Activated CD4-positive, alpha-beta memory T cell treated with anti-CD3 and anti-CD28 coated beads, Interleukin-2, amount 10 ng/mL, durations not matched to agents 7 days and 5 days (primary cell): ENCODE results near the gene OR6B1. TPM values are rescaled to one million over a fixed set of nuclear protein-coding genes. Genes with fewer than 3 reads are reported as not detected.
"Not testable (repeated sequence)": the region's sequence is repeated elsewhere in the genome, so short reads cannot be mapped to it uniquely, and the experiment has no call there.

ENCODE experiments used
- CTCF ChIA-PET: fragments of 350-600 bp; sonication (Branson Sonifier 250); formaldehyde crosslinking; loops from one replicate; lab custom pipeline; 2021; ENCODE audit warnings: antibody characterized with exemption, inconsistent platforms; lab: Charles Lee
- POLR2A ChIA-PET: fragments of 350-600 bp; sonication (Branson Sonifier 250); formaldehyde crosslinking; loops from one replicate; lab custom pipeline; 2021; ENCODE audit warnings: antibody characterized with exemption; lab: Charles Lee
- DNase-seq: peaks from one replicate; pipeline ENCODE4 v3.0.0-alpha.2; 2020
- H3K27ac Mint-ChIP-seq: one replicate; pipeline ENCODE4 v1.8.0; 2021; ENCODE audit warnings: mild to moderate bottlenecking, mixed read lengths
- H3K27me3 Mint-ChIP-seq: one replicate; pipeline ENCODE4 v1.8.0; 2021; ENCODE audit warnings: mixed read lengths
- H3K36me3 Mint-ChIP-seq: one replicate; pipeline ENCODE4 v1.8.0; 2021; ENCODE audit warnings: low read depth, mixed read lengths
- H3K4me1 Mint-ChIP-seq: one replicate; pipeline ENCODE4 v1.8.0; 2021; ENCODE audit warnings: mixed read lengths
- H3K4me3 Mint-ChIP-seq: one replicate; pipeline ENCODE4 v1.8.0; 2021; ENCODE audit warnings: mild to moderate bottlenecking, mixed read lengths
- H3K9me3 Mint-ChIP-seq: one replicate; pipeline ENCODE4 v1.8.0; 2021; ENCODE audit warnings: mixed read lengths
- total RNA-seq, 2 experiments: library from RNA; stranded (reverse); gene quantifications; one replicate each; pipeline ENCODE4 v1.2.3, GENCODE V29; 2021

Gene OR6B1
- total RNA-seq, 2 experiments from 2014 or later: not detected

DNA sequence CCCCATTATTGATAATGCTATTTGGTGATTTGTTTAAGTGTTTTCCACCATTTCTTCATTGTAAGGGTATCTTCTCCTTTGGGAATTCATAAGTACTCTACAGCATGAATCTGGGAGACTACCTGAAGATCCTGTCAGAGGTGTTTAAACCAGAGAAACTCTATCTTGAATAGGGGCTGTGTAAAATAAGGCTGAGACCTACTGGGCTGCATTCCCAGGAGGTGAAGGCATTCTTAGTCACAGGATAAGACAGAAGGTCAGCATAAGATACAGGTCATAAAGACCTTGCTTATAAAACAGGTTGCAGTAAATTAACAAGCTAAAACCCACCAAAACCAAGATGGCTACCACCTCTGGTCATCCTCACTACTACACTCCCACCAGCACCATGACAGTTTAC is 35.3 kb downstream of the OR6B1 start:
- ChIA-PET CTCF (no interaction called here), POLR2A (no interaction called here)
- DNase-seq: no peak
- no peaks in the 10 kb centered on the region for H3K9me3 Mint-ChIP-seq
- no peaks in the 10 kb centered on the region for H3K36me3 Mint-ChIP-seq
- H3K4me1 Mint-ChIP-seq: no peaks in the 10 kb centered on the region
- H3K27ac Mint-ChIP-seq: no peak overlapping the region
- peaks cover 14% of the 10 kb centered on the region for H3K27me3 Mint-ChIP-seq
- no peak overlapping the region for H3K4me3 Mint-ChIP-seq

DNA sequence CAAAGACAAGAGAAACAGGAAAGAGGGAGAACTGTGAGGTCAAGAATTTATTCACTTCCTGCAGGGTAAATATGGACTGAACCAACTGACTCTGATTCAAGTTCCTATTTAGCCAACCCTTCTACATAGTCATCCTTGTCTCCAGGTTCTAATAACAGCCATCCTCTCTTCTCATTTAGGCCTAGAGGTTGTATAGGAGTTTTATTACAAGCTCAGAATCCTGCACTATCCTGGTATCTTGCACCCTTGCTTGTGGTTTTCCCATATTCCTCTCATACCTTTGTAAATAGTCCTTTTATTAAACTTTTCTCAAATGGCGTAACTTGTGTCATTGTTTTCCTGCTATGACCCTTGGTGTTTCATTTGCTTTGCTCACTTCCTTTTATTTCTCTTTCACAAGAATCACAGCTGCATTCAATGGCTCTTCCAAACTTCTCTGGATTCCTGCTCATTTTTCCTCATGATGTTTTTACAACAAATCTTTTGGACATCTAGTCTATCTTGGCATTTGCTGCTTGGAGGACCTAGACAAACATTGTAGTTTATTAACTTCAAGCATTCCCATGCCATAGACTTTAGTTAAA is 36.3 kb downstream of the OR6B1 start:
- no peaks in the 10 kb centered on the region for H3K36me3 Mint-ChIP-seq
- DNase-seq: no peak
- H3K9me3 Mint-ChIP-seq: no peaks in the 10 kb centered on the region
- no peak overlapping the region for H3K4me3 Mint-ChIP-seq
- ChIA-PET POLR2A (no interaction called here), CTCF (no interaction called here)
- H3K27me3 Mint-ChIP-seq: peaks cover 13% of the 10 kb centered on the region
- H3K27ac Mint-ChIP-seq: no peak overlapping the region
- H3K4me1 Mint-ChIP-seq: no peaks in the 10 kb centered on the region

DNA sequence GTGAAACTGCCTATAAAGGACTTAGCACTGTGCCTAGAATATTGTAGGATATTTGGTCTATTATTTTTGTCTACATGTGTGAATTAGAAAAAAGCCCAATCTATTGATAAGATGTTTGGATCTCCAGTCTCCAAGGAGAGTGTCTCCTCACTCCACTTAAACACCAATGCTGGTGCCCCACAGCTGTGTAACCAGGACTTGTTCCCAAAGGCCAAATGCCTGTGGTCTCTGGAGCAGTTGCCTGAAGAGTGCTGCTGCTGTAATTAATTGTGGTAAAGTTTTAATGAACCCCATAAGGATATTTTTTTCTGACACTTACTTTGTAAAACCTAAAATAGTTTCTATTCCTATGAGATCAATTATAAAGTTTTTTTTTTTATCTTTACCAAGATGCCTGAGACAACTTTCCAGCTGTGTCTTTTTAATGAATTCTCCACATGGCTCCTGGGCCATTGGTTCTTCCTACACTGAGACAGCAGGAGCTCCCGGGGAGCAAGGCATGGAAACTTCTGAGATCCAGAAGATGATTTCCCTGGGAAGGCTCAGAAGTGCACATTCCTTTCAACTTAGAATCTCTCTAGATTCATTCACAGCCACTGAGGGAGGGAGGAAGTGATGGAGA is 37.4 kb downstream of the OR6B1 start:
- H3K4me3 Mint-ChIP-seq: no peak overlapping the region
- H3K4me1 Mint-ChIP-seq: no peaks in the 10 kb centered on the region
- ChIA-PET POLR2A (no interaction called here), CTCF (no interaction called here)
- peaks cover 9% of the 10 kb centered on the region for H3K27me3 Mint-ChIP-seq
- DNase-seq: no peak
- no peaks in the 10 kb centered on the region for H3K9me3 Mint-ChIP-seq
- H3K36me3 Mint-ChIP-seq: no peaks in the 10 kb centered on the region
- H3K27ac Mint-ChIP-seq: no peak overlapping the region

DNA sequence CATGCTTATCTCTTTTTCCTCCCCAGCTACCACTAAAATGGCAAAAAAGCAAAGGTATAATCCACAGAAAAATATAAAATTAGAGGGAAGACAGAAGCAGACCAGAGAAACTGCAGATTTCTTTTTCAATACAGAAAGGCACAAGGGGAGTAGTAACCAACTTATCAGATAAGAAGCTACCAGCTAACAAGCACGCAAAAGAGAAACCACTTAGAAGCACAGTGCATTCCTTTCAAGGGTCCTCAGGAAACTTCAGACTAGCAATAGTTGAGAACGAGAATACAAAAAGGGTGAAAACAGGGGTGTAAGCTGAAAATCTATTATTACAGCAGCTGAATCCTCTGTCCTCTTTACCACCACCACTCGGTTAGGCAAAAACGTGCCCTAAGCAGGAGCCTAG is 38.8 kb downstream of the OR6B1 start:
- Mint-ChIP-seq H3K9me3 (no peaks in the 10 kb centered on the region), H3K27ac (no peak overlapping the region), H3K27me3 (peaks cover 12% of the 10 kb centered on the region), H3K36me3 (no peaks in the 10 kb centered on the region), H3K4me3 (no peak overlapping the region), H3K4me1 (no peaks in the 10 kb centered on the region)
- DNase-seq: no peak
- ChIA-PET POLR2A (no interaction called here), CTCF (no interaction called here)

DNA sequence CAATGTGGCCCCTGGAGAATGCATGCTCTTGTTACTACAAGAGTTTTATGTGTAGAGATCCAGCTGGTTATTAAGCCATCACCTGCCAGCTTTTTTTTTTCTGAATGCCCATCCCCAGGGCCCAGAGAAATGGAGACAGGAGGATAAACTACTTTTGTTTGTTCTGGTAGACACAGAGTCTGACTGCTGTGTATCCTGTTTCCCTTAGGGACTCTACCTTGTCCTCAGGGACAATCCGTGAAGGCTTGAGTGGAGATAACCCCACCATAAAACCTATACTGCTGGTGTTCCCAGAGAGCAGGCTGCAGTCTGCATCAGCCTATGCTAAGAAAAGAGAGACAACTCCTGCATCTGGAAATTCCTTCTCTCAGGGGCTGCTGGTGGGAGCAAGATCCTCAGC is 48.5 kb downstream of the OR6B1 start, which contains the start of gene OR2A5:
Gene OR2A5 (plus strand): TSS at position 301 of the 400 bp plus-strand sequence. CDS start 1,454 bp downstream, outside the sequence.
- no peak within 1 kb of the TSS for H3K4me3 Mint-ChIP-seq
- CTCF ChIA-PET: interaction anchor here (1.2 kb wide), 1 partner anchor 11 kb away, joined by 3 read pairs; no protein-coding TSS in a partner anchor

DNA sequence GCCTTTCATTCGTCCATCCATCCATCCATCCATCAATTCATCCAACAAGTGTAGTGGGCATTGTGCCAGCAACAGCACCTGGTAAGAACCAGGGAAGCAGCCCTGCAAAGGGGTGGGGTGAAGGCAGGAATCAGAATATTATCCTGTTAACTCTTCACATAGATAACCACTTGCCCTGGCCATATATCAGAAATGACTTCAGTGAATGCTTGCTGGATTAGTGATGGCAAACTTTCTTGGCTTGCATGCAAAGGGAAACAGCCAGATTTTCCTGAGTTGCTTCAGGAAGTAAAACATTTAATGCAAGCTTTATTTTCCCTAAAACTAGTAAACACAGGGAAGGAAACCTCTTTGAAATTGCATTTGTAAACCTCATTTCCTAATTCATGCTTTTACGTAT is 49.4 kb downstream of the OR6B1 start:
- Mint-ChIP-seq H3K9me3 (no peaks in the 10 kb centered on the region), H3K27me3 (peaks cover 4% of the 10 kb centered on the region), H3K27ac (no peak overlapping the region), H3K4me1 (no peaks in the 10 kb centered on the region), H3K4me3 (no peak overlapping the region), H3K36me3 (no peaks in the 10 kb centered on the region)
- DNase-seq: no peak
- ChIA-PET CTCF (no interaction called here), POLR2A (no interaction called here)

More for the DNA sequence above, 48.5 kb downstream of the OR6B1 start, which contains the start of gene OR2A5:
- Mint-ChIP-seq H3K27me3 (peaks cover 4% of the 10 kb centered on the region), H3K36me3 (no peaks in the 10 kb centered on the region), H3K4me1 (no peaks in the 10 kb centered on the region), H3K27ac (no peak within 1 kb of the TSS), H3K9me3 (no peaks in the 10 kb centered on the region)
- POLR2A ChIA-PET: no interaction called here
- DNase-seq: no peak

DNA sequence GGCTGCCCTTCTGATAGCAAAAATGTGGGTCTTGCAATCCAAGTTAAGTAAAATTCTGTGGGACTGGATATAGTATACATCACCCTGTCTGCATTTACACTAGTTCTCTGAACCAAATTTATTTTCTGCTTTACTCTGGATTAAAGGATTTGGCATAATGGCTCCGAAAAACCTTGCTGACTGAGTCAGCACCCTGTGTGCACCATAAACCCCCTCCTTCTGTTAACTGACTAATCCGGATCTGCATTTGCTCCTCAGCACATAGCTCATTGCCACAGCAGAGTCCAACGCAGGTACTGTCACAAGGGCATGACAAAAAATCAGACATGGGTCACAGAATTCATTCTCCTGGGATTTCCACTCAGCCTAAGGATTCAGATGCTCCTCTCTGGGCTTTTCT is 50.0 kb downstream of the OR6B1 start:
- Mint-ChIP-seq H3K4me3 (no peak overlapping the region), H3K9me3 (no peaks in the 10 kb centered on the region), H3K36me3 (no peaks in the 10 kb centered on the region), H3K27me3 (peaks cover 4% of the 10 kb centered on the region), H3K27ac (no peak overlapping the region), H3K4me1 (no peaks in the 10 kb centered on the region)
- no peak for DNase-seq
- ChIA-PET CTCF (no interaction called here), POLR2A (no interaction called here)

DNA sequence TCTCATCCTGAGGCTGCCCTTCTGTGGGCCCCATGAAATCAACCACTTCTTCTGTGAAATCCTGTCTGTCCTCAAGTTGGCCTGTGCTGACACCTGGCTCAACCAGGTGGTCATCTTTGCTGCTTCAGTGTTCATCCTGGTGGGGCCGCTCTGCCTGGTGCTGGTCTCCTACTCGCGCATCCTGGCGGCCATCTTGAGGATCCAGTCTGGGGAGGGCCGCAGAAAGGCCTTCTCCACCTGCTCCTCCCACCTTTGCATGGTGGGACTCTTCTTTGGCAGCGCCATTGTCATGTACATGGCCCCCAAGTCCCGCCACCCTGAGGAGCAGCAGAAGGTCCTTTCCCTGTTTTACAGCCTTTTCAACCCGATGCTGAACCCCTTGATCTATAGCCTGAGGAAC is 50.8 kb downstream of the OR6B1 start:
- DNase-seq, H3K27me3 Mint-ChIP-seq, CTCF ChIA-PET, H3K4me1 Mint-ChIP-seq, H3K27ac Mint-ChIP-seq, H3K4me3 Mint-ChIP-seq, POLR2A ChIA-PET, H3K36me3 Mint-ChIP-seq, H3K9me3 Mint-ChIP-seq: not testable (repeated sequence)

DNA sequence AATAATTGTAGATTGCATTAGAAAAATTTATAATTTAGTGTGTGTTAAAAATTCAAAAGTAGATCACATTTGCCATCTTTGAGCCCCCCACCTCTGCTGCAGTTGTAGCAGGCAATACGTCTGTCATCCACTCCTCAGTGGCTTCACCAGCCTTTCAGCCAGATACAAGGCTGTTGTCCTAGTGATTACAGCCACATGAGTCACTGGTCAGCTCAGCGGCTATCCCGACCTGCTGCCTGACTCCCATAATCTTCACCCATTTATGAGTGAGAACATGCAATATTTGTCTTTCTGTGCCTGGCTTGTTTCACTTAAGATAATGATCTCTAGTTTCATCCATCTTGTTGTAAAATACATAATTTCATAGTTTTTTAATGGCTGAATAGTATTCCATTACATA is 57.8 kb downstream of the OR6B1 start:
- Mint-ChIP-seq H3K27me3 (peaks cover 2% of the 10 kb centered on the region), H3K36me3 (no peaks in the 10 kb centered on the region), H3K9me3 (no peaks in the 10 kb centered on the region), H3K4me3 (no peak overlapping the region), H3K27ac (no peak overlapping the region), H3K4me1 (no peaks in the 10 kb centered on the region)
- ChIA-PET POLR2A (no interaction called here), CTCF (no interaction called here)
- DNase-seq: no peak

Other genes starting within 250 kb of the OR6B1 start
- 1 to 10 TPM; 3.0 TPM for gene CTAGE6, start 242.6 kb upstream of the OR6B1 start, total RNA-seq
- gene TCAF1, start 98.1 kb upstream of the OR6B1 start, total RNA-seq: 10 to 100 TPM; 24.7 to 25.2 TPM
- not detected for gene OR2F2, start 65.1 kb upstream of the OR6B1 start, total RNA-seq
- not detected for gene OR2F1, start 45.5 kb upstream of the OR6B1 start, total RNA-seq
- not detected for gene OR2A5, start 48.6 kb downstream of the OR6B1 start, total RNA-seq
- not detected for gene OR2A25, start 69.5 kb downstream of the OR6B1 start, total RNA-seq
- gene OR2A12, start 86.0 kb downstream of the OR6B1 start, total RNA-seq: not detected
- gene OR2A2, start 109.3 kb downstream of the OR6B1 start, total RNA-seq: not detected
- not detected for gene OR2A14, start 122.9 kb downstream of the OR6B1 start, total RNA-seq
- gene CTAGE4, start 183.1 kb downstream of the OR6B1 start, total RNA-seq: 1 to 10 TPM; 3.4 to 5.3 TPM
- 1 to 10 TPM; 6.0 to 6.2 TPM for gene ARHGEF35, start 195.5 kb downstream of the OR6B1 start, total RNA-seq
- gene OR2A42, start 239.3 kb downstream of the OR6B1 start, total RNA-seq: not detected